ENCODE results near the gene KIAA1191.
A peak's percentile ranks its signal among the peaks of the same experiment; 100 is the strongest.

KIAA1191 gene

DNA sequence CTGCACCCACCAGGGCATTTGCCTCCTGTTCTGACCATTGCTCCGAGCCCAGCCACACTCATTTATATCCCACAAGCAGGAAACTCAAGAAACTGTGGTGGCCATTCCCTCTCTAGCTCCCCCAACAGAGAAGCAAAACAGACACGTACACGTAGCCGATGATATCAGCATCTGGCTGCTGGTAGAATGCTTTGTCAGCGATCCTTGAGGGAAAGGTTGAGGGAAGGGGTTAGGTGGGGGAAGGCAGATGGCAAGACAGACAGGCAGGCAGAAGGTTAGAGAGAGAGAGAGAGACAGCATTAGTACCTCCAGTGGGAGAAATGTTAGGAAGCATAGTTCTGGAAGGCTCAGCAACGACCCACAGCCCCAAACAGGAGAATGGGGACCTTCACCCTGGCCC, 34.8 kb upstream of the KIAA1191 start:
- TF ChIP-seq, protein P1, sequence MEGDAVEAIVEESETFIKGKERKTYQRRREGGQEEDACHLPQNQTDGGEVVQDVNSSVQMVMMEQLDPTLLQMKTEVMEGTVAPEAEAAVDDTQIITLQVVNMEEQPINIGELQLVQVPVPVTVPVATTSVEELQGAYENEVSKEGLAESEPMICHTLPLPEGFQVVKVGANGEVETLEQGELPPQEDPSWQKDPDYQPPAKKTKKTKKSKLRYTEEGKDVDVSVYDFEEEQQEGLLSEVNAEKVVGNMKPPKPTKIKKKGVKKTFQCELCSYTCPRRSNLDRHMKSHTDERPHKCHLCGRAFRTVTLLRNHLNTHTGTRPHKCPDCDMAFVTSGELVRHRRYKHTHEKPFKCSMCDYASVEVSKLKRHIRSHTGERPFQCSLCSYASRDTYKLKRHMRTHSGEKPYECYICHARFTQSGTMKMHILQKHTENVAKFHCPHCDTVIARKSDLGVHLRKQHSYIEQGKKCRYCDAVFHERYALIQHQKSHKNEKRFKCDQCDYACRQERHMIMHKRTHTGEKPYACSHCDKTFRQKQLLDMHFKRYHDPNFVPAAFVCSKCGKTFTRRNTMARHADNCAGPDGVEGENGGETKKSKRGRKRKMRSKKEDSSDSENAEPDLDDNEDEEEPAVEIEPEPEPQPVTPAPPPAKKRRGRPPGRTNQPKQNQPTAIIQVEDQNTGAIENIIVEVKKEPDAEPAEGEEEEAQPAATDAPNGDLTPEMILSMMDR (conservative IDR thresholded peaks at IDR 0.05; ENCODE audit: control insufficient read depth, insufficient read depth, low read depth, low read length) = no peak
- H3K4me3 ChIP-seq (ENCODE audit: control insufficient read depth, low read depth, low read length) = no peak overlapping the region
- DNase-seq (ENCODE audit: low read depth) = peak; percentile 32

DNA sequence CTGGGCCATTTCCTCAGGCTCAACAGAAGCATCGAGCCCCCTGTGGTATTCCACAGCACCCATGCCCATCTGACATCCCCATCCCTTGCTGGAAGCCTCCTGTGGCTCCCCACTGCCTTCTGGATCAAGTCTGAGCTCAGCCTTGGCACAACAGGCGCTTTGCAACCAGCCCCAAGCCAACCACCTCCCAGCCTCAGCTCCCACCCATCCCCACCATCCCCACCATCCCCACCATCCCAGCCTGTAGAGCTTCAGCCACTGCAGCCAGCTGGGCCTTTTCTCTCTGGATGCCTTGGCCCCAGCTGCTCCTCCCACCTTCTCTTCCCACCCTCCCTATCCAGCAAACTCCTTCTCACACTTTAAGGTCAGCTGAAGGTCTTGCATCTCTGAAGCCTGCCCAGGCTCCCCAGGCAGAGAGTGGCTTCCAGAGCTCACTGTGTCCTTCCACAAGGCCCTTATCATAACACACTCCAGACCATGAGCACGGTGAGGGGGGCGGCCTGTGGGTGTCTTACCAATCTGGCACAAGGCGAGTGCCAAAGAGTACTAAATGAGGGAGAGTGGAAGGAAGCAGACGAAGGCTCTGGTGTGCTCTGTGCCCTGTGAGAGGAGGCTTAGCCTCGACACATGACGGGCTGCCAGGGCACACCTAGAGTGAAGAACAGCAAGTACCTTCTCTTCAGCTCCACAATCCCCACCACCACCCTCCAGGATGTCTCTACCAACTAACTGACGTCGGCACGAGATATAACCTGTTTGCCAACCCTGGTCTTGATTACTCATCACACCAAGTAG, 33.5 kb upstream of the KIAA1191 start:
- no peak overlapping the region for H3K4me3 ChIP-seq (ENCODE audit: control insufficient read depth, low read depth, low read length)
- TF ChIP-seq, protein P1 (conservative IDR thresholded peaks at IDR 0.05; ENCODE audit: control insufficient read depth, insufficient read depth, low read depth, low read length) = no peak
- no peak for DNase-seq (ENCODE audit: low read depth)

DNA sequence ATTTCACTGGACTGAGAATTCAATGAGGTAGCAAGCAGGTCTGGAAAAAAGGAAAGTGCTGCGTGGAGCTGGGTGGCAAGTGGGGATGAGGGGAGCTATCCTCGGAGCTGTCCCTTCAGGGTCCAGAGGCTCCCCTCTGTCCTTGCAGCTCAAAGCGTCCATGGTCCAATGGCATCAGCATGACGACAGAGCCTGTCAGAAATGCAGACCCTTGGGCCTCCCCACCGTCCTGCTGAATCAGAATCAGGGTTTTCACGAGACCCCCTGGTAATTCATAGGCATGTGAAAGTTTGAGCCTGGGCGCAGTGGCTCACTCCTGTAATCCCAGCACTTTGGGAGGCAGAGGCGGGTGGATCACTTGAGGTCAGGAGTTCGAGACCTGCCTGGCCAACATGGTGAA, 32.5 kb upstream of the KIAA1191 start:
- no peak overlapping the region for H3K4me3 ChIP-seq (ENCODE audit: control insufficient read depth, low read depth, low read length)
- DNase-seq (ENCODE audit: low read depth) = no peak
- TF ChIP-seq, protein P1 (conservative IDR thresholded peaks at IDR 0.05; ENCODE audit: control insufficient read depth, insufficient read depth, low read depth, low read length) = no peak

DNA sequence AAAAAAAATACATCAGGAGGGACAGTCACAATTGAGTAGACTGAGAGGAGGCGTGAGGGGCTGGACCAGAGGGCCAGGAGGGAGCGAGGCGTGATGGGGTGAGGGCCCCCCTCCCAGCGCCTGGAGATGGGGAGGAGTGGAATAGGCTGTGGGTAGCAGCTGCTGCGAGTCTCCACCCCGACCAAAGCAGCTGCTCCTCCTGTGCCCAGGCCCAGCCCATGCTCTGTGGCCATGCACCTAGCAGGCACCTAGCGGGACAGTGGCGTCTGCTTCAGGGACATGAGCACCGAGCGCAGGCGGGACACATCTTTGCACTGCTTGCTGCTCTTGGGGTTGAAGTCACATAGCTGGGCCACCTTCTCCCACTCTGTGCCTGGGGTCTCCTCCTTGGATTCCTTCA, 31.0 kb upstream of the KIAA1191 start:
- no peak for DNase-seq (ENCODE audit: low read depth)
- H3K4me3 ChIP-seq (ENCODE audit: control insufficient read depth, low read depth, low read length) = no peak overlapping the region
- TF ChIP-seq, protein P1 (conservative IDR thresholded peaks at IDR 0.05; ENCODE audit: control insufficient read depth, insufficient read depth, low read depth, low read length) = no peak

DNA sequence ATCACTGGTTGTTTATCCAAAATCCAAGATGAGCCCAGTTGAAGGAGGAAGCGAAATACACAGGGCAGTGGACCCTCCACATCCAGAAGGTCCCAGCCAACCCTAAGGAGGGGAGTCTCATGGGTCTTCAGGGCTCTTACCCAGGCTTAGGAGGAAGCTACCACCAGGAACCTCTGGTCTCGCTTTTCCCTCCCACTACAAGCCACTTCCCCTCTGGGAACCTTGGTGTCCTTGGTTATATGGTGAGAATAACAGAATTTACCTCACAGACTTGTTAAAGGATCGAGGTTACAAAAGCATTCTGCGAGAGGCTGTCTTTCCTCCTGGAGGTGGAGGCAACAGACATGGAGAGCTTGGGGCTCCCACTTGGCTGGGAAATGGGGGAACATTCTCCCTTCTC, 30.4 kb upstream of the KIAA1191 start:
- TF ChIP-seq, protein P1 (conservative IDR thresholded peaks at IDR 0.05; ENCODE audit: control insufficient read depth, insufficient read depth, low read depth, low read length) = no peak
- no peak for DNase-seq (ENCODE audit: low read depth)
- H3K4me3 ChIP-seq (ENCODE audit: control insufficient read depth, low read depth, low read length) = no peak overlapping the region

- no peak overlapping the region for H3K4me3 ChIP-seq (ENCODE audit: control insufficient read depth, low read depth, low read length)
- TF ChIP-seq, protein P1 (conservative IDR thresholded peaks at IDR 0.05; ENCODE audit: control insufficient read depth, insufficient read depth, low read depth, low read length) = no peak
- DNase-seq (ENCODE audit: low read depth) = no peak
Measured at GRCh38 chr5:176391479-176391878, 29.9 kb upstream of the KIAA1191 start.
